GM21529 (cell line): ENCODE results near the gene MLANA.
A peak's percentile ranks its signal among the peaks of the same experiment; 100 is the strongest.

Experiments
- ATAC-seq: cut with Tn5 transposase; IDR thresholded peaks from one replicate; pipeline ENCODE4 v1.9.1; 2021; ENCODE audit not compliant: unreplicated experiment

The MLANA gene, protein sequence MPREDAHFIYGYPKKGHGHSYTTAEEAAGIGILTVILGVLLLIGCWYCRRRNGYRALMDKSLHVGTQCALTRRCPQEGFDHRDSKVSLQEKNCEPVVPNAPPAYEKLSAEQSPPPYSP

GRCh38 chr9:5890641-5891040 is at the start of gene MLANA:
TSS of gene MLANA (plus strand) at chr9:5890889. CDS start at chr9:5892475, 1,586 bp downstream.
- ATAC-seq: no peak

DNA sequence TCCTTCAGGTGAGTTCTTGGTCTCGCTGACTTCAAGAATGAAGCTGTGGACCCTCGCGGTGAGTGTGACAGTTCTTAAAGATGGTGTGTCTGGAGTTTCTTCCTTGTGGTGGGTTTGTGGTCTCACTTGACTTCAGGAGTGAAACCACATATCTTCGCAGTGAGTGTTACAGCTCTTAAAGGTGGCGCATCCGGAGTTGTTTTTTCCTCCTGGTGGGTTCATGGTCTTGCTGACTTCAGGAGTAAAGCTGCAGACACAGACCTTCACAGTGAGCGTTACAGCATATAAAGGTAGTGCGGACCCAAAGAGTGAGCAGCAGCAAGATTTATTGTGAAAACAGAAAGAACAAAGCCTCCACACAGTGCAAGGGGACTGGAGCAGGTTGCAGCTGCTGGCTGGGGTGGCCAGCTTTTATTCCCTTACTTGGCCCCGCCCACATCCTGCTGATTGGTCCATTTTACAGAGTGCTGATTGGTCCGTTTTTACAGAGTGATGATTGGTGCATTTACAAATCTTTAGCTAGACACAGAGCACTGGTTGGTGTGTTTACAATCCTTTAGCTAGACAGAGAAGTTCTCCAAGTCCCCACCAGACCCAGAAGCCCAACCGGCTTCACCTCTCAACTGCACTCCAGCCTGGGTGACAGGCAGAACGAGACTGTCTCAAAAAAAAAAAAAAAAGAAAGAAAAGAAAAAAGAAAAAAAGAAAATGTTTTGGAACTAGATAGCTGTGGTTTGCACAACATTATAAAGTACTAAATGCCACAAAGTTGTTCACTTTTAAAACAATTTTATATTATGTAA is 48.7 kb upstream of the MLANA start:
- no peak for ATAC-seq

GRCh38 chr9:5842929-5843793 is 47.5 kb upstream of the MLANA start:
- ATAC-seq: no peak

GRCh38 chr9:5843794-5844471 is 46.8 kb upstream of the MLANA start:
- ATAC-seq: no peak

GRCh38 chr9:5845157-5845531 is 45.5 kb upstream of the MLANA start:
- ATAC-seq: no peak

DNA sequence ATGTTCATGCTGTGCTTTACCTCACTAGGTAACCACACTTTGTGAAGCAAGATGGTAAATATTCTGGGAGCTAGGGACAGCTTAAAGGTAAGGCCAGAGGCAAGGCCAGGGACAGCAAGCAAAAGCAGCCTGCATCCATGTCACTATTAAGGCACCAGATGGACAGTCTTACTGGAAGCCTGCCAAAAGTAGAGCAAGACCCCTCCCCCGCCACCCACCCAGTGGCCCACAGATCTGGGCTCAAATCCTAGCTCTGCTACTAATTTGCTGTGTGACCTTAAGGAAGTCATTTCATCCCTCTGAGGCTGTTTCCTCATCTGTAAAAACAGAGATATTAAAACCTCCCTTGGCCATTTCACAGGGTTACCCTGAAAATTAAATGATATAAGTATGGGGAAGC is 44.6 kb upstream of the MLANA start:
- ATAC-seq: no peak

DNA sequence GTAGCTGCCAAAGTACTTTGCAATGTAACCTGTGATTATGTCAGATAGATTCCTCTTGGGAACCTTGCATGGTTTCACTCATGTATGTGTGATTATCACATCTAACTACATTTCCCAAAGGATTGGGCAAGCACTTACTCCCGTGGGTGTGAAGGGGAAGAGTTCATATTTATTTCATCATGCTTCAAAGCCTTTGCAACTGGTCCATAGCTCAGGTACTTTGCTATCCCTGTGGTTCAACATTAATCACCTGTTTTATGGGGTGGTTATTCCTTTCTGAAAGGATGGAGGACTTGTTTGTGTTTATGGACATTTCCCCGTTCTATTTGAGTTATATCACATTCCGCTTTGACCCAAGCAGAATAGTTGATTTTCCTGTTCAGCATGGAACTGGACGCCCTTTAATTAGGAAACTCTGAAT is 44.2 kb upstream of the MLANA start:
- no peak for ATAC-seq

DNA sequence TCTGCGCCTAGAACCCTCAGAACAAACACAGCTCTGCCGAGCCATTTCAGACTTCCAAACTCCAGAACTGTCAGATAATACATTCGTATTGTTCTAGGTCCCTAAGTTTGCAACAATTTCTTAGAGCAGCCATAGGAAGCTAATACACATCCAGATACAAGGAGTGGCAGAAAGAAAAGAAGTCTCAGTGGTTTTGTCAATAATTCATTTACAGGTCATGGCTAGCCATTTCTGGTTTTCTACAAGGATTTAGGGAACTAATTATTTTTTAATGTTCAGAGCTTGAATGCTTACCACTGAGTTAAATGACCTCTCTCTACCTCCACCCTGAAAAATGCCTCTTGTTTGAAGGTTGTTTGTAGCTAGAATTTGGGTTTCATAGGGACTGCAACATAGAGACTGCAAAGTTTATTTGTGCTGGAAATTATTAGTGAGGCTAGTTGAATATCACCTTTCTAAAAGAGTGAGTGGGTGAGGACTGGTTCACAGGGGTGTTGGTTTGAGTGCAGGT is 42.3 kb upstream of the MLANA start:
- ATAC-seq: no peak

- no peak for ATAC-seq
These were observed 40.0 kb upstream of the MLANA start for GRCh38 chr9:5850724-5851122.

DNA sequence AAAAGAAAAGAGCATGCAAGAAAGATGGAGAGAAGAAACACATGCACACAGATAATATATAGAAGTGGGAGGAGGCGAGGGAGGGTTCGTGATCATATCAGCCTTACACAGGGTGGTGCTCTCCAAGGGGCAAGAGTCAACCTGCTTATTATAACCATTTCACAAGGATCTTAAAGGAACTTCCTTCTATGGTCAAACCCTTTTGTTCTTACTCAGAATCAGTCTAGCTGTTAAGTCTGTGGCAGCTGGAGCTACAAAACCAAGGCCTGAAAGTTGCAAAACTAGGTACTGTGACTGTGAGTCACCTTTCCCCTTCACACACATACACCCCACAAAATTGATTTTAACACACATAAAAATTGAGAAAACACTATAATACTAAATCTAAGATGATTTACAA is 39.2 kb upstream of the MLANA start:
- peak; percentile 95 for ATAC-seq

DNA sequence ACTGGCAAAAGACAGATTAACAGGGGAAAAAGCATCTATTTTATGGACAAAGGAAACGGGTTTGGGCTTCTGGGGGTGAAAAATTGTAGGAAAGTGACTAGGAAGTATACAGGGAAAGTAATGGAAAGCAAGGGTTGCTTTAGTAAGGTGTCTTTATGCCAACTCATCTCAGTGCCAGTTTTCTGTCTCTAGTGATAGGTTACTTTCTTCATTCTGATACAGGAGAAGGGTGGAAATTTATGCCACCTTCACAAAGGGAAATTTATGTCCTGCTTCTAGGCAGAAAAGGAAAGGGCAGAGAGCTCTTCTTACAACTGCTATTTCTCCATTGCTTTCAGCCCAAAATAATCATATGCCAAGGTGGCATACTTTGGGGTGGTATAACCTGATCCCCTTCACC is 37.7 kb upstream of the MLANA start:
- no peak for ATAC-seq

DNA sequence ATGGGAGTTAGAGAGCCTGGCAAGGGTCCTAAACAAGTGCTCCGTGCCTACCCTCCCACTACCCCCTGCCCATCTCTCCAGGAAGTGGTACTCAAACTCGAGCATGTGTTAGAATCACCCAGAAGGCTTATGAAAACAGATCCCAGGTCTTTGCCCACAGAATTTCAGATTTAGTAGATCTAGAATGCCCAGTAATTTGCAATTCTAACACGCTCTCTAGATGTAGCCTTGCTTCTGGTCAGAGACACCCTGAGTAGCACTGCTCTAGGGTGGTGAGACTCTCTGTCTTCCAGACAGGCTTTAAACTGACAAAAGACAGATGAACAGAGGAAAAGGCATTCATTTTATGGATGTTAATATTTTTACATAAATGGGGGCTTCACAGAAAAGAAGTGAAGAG is 37.1 kb upstream of the MLANA start:
- ATAC-seq: no peak

DNA sequence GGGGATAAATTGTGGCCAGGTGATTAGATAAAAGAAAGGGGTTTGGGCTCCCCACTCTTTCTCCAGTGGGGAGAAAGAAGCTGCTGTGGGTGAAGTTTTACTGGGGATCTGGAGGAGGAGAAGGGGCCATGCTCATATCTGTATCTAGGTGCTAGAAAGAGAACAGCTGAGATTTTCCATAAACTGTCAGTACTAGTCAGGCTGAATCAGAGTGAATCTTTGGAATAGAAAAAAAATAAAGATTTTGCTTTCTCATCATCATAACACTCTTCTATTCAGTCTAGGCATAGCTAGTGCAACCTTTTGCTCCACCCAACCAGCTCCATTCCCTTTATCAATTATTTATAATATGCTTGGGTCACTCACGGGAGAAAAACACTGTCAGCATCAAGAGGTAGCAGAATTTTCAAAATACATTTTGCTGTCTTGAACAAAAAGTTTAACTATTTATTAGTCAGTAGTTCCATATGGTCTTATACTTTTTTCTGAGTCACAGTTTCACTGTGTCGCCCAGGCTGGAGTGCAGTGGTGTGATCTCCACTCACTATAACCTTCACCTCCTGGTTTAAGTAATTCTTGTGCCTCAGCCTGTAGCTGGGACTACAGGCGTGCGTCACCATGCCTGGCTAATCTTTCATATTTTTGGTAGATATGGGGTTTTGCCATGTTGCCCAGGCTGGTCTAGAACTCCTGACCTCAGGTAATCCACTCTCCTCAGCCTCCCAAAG is 36.5 kb upstream of the MLANA start:
- no peak for ATAC-seq

DNA sequence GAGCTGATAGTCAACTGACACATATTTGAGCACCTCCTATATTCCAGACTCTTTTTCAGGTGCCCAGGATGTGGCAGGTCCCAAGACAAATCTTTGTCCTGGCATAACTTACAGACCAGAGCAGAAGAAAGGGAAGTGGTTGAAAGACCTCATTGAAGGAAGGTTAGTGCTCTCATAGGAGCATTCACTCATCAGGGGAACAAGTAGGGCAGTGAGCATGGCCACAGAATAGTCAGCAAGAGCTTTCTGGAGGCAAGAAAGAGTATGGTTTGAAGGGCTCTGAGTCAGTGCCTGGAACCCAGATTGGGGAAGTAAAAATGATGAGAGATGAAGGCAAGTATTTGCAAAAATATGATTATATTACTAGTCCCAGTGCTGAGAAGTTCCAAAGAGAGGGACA is 32.8 kb upstream of the MLANA start:
- no peak for ATAC-seq

GRCh38 chr9:5858833-5859232 is 31.9 kb upstream of the MLANA start:
- ATAC-seq: no peak

DNA sequence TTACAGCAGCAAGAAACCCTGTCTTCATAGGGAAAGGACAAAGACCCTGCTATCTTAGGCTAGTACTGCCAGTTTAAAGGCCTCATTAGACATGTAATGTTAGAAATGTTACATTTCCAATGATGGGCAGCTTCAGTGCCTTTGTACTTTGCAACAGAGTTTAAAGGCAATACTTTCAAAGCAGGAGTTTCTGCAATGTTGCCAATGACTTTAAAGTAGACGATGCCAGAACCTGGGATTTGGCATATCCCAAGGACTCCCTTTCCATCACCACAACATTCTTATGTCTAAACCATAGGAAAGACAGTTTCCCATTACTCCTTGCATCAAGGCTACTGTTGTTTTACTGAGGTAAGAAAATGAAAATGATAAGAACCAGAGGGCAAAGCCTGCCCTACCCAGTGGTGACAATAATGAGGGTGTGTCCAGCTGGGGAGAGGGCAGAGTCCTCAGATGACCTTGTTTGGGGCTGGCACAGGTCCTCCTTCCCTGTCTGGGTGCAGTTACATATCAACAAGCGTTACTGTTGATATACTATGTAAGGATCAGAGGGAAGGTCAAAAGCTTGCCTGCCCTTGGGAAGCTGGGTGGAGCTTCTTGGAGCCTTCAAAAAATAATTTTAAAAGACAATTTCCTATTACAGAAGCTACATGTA is 27.5 kb upstream of the MLANA start:
- no peak for ATAC-seq

DNA sequence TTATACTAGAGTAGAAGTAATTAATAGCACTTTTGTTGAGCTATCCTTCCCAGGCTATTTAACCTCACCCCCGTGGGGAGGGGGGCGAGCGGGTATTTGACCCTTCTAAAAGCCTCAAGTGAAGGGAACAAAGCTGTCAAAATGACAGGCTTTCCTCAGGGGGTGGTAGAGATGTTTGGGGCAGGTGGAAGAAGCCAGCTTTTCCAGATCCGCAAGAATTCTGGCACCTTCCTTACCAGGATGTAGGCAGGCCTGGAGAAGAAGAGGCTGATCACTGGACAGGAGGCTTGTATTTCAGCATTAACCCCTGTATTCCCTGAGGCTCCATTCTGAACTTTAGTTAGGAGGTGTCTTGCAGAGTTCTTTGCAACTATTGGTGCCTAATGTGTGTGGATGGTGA is 26.2 kb upstream of the MLANA start:
- ATAC-seq: no peak

DNA sequence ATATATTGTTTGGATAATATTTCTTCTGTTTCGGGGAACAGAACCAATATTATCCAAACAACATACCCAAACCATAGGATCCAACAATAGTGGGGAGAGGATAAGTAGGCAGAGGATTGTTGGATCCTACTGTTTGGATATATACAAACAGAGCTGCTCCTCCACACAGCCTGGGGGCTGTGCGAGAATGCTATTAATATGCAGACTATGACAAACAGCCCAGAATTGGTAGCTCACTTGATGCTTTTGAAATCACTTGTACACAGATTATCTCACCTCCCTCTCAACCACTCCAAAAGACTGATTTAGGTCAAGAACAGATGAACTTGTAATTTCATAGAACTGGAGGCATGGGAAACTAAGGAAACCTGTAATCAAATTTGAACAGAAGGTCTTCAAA is 24.4 kb upstream of the MLANA start:
- ATAC-seq: no peak

DNA sequence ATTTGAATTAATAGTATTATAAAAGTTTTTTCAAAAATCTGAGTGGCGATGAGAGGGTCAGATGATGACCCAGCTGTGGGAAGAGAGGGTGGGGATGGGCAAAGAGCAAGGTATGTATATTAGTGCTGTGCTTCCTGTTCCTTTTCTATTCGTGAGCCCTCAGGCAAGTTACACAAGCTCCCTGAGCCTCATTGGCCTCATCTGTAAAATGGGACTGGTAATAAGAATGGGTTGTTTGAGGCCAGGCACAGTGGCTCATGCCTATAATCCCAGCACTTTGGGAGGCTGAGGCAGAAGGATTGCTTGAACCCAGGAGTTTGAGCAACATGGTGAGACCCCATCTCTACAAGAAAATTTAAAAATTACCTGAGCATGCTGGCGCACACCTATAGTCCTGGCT is 24.0 kb upstream of the MLANA start:
- no peak for ATAC-seq

DNA sequence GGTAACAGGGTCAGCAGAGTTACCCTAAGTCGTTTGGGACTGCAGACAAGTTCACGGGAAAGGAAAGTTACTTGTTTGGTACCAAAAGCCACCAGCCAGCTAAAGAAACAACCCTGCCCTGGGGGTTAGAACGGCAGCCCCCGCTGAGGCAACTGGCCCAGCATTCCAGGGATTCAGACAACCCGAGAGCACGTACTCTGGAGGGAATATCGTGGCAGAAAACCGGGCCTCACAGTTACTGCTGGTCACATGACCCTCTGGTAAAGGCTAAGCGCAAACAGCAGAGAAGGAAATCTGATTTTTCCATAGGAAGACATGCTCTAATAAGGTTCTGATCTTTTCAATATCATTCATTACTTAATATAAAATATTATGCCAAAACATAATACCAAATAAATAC is 22.5 kb upstream of the MLANA start:
- no peak for ATAC-seq
